HG02588 (cell line): Measurements from ENCODE around the gene TPO.
"Not testable (repeated sequence)": the region's sequence is repeated elsewhere in the genome, so short reads cannot be mapped to it uniquely, and the experiment has no call there.

ENCODE experiments used
- ATAC-seq: cut with Tn5 transposase; IDR thresholded peaks from one replicate; pipeline ENCODE4 v1.9.1; 2021; ENCODE audit warnings: mild to moderate bottlenecking, moderate library complexity; ENCODE audit not compliant: unreplicated experiment

Gene TPO

DNA sequence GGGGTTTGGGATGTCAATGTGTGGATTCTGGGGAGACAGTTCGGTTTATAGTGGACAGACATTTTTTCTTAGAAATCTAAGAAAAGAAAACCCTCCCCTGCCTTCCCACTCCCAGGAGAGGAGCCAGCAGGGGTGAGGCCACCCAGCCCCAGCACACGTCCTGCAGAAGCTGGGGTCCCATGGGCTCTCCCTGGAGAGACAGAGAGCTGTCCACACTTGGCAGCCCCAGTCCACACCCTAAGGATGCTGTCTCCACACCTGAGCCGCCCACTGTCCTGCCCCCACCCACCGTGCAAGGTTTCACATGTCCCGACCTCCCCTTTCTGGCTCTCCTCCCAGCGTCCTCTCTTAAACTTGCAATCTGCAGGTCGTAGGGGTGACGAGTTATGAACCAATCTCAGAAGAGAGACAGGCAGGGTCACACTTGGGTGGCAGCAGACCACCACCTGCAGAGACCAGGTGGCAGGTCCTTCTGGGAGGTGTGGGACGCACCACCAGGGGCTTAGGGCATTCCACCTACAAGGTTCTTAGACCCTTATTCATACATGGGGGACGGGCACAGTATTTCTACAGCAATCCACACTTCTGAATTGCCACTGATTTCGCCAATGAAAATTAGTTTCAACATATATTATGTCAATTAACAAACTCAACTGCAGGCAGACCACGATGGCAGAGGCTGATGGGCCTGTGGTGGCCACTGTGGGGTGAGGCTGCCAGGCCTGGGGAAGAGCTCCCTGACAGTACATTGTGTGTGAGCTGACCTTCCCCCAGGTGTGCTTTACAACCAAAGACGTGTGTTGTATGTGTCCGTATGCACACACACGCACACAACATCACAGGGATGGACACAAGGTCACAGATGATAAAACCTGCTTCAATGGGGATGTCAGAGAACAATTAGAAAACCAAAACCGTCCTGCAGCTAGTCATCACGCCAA, 158.5 kb downstream of the TPO start:
- no peak for ATAC-seq

DNA sequence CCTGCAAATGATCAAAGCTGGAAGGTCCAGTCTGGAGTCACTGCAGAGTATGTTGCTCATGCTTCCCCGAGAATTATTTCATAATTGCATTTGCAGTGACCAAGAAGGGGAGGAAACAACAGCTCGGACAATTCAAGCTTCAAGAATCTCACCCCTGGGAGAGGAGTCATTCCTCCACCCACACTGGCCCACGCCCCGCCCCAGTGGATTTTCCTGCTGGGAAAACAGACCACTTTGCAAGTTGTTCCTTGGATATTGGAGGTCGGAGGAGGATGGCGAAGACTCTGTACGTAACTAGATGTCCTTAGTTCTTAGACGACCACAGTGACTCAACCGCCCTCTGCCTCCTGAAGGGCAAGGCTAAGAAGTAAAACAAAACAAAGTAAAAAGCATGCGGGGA, 159.4 kb downstream of the TPO start:
- ATAC-seq = no peak

DNA sequence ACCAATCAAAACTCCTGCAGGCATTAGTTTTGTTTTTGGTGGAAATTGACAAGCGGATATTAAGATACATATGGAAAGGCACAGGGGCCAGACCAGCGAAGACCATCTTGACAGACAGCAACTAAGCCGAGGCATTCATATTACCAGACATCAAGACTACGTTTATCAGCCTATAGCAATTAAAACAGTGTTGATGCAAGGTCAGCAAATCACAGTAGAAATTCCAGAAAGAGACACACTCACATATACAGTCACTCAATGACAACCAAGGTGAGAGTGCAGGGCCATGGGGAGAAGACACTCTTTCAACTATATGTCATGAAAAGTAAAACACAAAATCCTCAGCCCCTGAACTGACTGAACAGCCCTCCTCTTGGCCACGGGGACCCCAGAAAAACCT, 164.6 kb downstream of the TPO start:
- ATAC-seq = no peak

DNA sequence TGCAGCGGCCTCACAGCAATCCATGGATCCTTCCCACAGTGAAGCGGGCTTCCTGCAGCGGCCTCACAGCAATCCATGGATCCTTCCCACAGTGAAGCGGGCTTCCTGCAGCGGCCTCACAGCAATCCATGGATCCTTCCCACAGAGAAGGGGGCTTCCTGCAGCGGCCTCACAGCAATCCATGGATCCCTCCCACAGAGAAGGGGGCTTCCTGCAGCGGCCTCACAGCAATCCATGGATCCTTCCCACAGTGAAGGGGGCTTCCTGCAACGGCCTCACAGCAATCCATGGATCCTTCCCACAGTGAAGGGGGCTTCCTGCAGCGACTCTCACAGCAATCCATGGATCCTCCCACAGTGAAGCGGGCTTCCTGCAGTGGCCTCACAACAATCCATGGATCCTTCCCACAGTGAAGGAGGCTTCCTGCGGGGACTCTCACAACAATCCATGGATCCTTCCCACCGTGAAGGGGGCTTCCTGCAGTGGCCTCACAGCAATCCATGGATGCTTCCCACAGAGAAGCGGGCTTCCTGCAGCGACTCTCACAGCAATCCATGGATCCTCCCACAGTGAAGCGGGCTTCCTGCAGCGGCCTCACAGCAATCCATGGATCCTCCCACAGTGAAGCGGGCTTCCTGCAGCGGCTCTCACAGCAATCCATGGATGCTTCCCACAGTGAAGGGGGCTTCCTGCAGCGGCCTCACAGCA, 168.1 kb downstream of the TPO start:
- not testable (repeated sequence) for ATAC-seq

DNA sequence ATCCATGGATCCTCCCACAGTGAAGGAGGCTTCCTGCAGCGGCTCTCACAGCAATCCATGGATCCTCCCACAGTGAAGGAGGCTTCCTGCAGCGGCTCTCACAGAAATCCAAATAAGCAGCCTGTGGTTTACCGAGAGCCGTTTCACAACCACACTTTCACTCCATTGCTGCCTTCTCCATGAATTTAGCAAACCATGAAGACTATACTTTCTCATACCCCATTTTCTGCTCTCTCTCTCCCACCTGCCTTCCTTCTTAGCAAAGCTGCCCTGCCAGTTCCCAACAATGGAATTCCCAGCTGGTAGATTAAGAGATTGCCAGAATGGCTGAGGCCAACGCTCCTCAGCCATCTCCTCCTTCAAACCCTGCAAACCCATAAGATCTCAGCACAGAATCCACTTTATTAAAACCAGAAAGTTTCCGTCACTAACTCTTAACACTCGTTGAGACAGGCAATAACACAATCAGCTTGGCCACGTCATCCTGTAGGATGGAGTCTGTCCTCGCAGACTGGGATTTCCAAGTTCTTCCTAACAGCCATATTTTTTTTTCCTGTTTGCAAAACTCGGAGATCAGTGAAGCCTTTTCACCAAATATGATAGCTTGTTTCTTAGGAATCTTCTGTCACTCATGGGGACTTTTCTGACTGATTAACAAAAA, 168.8 kb downstream of the TPO start:
- no peak for ATAC-seq

DNA sequence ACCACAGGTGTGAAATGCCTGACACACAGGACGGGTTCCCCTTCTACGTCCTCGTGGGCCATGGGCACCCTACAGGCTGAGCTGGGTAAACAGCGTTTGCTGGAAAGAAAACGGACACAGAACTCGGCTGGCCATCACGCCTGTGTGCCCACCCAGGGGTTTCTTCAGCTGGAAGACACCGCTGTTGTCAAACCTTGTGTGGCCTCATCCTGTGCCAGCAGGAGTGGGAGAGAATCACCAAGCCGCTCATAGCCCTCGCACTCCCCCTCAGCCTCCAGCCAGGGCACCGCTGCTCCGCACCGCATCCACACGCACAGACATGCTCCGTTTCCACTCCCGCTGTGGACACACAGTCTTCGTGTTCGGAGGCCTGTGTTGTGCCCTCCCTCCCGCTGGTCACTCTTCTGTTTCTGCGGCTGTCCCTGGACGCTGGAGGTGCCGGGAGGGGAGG, 169.7 kb downstream of the TPO start:
- no peak for ATAC-seq

DNA sequence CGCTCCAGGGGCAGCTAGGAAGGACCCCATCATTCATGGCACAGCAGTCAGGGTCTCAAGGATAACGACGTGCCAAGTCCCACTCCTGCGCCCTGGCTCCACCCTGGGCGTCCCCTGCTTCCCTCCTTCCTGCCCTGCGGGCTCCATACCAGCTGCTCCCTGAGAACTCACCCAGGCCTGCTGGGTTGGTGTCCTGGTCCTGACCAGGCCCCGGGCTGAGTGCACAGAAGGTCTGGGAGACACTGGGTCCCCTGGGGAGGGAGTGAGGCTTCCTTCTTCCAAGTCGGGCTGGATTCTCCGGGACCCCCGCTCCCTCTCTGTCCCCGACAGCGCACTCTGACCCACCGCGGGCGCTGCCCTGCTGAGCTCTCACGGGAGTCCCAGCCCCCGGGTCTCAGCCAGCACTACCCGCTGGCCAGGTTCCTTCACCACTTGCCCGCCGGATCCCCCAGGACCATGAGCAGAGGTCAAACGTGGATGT, 170.8 kb downstream of the TPO start:
- no peak for ATAC-seq

DNA sequence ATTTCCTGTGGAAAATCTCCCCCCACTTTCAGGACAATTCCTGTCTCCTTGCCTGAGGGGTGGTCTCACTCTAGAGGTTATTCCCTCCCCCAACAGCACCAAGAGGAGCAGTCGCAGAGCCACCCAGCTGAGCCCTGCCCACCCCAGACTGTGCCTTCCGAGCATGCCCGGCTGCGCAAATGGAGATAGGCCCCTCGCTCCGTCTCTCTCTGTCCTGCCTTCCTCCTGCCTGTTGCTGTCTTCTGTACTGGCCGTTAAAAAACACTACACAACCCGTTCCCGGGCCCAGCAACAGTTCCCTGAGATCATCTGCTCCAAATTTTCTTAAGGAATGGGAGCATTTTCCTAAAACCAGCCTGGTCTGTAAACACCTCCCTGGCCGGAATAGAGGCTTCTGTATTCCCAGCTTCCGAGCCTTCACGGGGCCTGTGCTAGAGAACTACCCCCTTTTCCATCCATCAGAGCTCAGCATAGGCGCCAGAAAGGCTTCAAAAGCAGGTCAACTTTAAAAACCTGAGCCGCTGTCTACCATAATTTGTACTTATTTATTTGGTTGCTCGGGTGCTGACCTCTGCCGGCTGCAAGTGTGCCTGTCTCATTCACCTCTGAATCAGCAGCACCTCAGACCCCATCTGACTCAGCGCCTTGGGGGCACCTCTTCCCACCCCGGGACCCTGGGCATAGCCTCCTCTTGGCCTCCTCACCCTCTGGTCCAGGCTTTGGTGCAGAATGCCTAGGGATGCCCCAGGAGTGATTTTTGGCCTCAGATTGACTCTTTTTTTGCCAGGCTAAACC, 171.6 kb downstream of the TPO start:
- ATAC-seq = no peak

DNA sequence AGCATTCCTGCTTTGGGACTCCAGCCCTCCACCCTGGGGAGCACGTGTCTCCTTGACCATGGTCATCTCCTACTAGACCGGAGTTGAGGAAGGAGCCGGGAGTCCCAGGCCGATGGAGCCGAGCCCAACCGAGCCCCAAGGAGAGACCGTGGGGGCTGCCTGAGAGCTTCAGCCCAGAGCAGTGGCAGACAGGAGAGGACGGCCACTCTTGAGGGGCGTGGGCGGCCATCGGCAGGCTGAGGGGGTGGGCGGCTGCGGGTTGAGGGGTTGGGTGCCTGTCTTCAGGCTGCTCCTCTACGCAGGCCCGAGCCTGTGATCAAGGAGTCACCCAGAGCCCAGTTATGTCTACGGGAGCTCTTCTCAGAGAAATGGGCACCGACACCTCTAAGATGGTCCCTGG, 172.4 kb downstream of the TPO start:
- no peak for ATAC-seq

DNA sequence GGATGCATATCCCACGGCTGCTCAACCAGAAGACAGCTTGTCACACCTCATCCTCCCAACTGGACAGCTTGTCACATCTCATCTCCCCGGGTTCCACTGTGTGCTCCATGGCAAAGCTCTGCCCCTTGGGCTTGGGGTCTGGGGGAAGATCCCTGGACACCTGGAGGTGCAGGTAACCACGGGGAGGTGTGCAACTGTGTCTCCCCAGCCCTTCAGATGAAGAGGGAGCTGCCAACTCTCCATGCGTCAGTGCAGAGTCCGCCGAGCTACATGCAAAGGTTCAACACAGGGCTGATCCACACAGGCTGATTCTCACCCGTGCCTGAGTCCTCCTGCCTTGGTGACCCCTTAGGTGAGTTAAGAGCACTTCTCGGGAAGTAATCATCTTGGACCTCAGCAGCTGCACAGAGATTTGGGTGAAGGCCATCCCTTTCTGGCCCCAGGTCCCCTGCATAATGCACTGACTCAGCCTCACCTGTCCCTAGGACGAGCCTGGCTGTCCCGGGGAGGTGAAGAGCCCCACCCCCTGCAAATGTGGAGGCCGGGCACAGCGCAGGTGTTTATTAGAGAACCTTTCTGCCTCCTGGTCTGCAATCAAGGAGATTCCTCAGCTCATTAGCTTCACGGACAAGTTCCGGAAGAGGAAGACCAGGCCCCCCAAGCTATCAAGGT, 173.1 kb downstream of the TPO start:
- ATAC-seq = no peak

DNA sequence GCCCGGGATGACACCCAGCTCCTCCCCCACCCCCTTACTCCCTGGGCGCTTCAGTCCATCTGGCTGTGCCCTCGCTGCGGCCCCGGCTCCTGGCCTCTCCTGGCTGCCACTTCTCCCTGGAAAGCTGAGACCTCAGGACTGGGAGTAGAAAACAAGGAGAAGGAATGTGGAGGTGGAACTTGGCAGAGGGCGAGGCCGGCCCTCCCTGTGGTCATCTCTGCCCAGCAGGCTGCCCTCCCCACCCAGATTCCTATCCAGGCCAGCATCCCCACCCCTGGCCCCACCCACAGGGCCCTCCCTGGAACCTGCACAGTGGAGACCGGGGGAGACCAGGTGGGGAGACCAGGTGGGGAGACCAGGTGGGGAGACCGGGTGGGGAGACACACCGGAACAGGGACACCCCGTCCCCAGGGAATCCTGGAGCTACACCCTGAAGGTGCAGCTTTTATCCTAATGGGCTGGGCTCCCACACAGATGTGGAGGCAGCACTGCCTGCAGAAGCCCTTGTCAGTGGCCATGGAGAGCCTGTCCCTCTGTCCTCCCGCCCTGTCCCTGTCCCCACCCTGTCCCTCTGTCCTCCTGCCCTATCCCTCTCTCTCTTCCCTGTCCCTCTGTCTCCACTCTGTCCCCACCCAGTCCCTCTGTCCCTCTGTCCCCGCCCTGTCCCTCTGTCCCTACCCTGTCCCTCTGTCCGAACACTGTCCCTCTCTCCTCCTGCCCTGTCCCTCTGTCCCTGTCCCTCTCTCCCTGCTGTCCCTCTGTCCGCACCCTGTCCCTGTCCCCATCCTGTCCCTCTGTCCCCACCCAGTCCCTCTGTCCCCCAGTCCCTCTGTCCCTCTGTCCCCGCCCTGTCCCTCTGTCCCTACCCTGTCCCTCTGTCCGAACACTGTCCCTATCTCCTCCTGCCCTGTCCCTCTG, 173.9 kb downstream of the TPO start:
- ATAC-seq = no peak

DNA sequence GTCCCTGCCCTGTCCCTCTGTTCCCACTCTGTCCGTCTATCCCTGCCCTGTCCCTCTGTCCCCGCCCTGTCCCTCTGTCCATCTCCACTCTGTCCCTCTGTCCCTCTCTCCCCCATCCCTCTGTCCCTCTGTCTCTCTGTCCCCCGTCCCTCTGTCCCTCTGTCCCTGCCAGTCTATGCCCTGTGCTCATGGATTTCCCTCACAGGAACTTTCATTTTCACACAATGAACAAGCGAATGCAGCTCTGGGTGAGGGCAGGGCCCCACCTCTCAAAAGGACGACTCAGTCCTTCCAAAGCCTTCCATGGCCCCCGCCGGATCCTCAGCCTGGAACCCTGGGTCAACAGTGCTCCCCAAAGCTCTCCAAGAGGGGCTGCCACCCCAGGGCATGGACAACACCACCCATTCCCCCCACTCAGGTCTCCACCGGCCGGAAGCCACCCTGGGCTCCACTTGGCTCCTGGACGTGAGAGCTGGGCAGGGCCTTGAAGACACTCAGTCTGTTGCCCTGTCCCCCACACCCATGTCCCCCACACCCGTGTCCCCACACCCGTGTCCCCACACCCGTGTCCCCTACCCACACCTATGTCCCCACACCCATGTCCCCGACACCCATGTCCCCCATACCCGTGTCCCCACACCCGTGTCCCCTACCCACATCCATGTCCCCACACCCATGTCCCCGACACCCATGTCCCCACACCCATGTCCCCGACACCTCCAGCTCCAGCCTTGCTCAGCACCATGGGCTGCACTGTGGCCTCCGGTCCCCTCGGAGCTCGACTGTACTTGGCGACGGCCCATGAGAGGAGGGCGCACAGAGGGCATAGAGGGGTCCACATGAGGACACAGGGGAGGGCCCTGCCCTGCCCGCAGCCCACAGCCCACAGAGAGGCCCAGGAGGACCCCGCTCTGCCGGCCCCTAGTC, 175.1 kb downstream of the TPO start:
- ATAC-seq = no peak

DNA sequence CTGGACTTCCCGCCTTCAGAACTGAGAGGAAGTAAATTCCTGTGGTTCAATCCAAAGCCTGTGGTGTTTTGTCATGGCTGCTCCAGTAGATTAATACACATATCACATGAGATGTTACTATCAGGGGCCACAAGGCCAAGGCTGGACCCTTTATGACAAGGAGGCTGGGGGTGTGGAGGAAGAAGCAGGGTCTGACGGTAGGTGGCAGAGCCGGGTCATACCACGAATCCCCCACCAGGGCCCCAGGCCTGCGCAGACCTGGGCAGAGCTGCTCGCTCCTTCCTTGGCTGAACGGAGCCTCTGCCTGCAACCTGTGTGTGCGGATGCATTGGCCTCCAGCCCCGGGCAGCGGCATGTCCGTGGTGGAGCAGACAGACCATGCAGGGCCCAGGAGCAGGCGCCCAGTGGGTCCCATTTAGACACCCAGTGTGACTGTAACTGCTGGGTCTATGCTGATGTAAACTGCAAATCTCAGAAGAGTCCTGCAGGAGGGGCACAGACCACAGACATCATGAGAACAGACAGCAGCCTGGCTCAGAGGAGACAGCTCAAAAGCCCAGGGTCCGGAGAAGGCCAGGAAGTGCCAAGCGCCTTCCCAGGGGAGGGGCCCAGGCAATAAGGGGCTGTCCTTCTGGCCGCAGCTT, 175.8 kb downstream of the TPO start:
- ATAC-seq = no peak

DNA sequence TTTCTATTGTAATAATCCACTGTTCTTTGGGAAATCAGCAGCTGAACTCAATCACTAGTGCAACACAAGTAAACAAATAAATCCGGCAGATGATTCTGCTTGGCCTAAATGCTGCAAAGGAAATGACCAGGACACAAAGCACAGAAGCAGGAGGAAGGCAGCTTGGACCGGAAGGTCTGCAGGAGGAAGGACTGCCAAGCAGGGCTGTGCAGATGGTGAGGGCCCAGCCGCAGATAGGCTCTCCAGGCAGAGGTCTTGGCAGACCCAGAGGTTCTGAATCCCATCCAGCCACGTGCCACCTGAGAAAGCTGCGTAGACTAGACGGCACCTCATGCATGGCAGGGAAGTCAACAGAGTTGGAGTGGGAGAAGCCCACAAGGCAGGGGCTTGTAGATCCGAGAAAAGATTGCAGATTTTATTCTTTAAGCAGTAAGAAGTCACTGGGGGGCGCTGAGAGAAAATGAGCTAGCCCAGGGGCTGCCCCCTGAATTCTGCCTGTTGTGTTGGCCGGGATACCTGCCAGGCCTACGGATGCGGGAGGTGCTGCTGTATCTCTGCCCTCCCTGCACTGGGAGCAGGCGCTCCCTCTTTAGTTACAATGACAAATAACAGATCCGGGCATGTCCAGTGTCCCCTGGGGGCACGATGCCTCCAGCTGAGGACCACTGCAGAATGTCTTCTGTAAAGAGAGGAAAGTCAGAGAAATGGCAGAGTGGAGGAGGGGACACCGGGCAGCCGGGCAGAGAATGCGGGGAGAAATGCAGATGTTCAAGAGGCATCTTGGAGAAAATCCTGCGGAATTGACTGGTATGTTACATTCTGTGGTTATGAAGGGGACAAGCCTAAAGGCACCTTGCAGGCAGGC, 177.6 kb downstream of the TPO start:
- ATAC-seq = no peak

DNA sequence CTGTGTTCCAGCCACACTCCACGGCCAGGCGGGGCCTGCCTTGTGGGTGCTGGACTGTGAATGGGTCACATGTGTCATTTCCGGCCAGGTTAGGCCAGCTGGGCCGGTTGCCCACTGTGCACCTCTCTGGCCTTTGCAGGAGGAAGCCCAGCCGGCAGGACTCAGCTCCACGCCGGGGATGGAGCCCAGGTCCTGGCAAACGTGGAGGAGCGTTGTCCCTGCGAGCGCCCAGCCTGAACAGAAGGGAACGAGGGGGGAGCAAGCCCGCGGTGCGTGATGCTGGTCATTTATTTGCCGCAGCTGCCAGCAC, 178.2 kb downstream of the TPO start:
- ATAC-seq = no peak
